Measurements from ENCODE around the gene ZNF653.

ZNF653 gene

GRCh38 chr19:11505504-11506100 is at the start of gene ZNF653:
Gene ZNF653, minus strand, starts transcription at chr19:11505839. Its CDS starts 53 bp downstream, at chr19:11505786.
- peak; percentile 90 to 92 for DNase-seq (ENCODE audit: low read depth in 2 of 2)

DNA sequence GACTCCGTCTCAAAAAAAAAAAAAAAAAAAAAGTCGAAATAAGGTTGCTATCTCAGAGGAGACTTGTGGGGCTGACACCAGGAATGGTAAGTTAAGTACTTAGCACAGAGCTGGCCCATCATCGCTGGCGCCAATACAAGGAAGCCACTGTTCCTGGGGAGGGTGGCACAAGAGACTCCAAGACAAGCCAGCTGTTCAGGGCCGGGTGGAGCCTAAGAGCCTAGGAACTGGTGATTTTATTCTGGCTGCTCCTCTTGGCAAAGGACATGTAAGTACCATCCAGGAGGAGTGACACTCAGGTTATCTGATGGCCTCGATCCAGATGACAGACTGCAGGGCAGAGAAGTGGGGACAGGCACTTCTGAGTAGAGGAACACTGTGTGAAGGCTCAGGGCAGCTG is 49.6 kb upstream of the ZNF653 start:
- DNase-seq (ENCODE audit: low read depth in 2 of 2), result no peak

GRCh38 chr19:11554160-11554559 is 48.5 kb upstream of the ZNF653 start:
- DNase-seq (ENCODE audit: low read depth in 2 of 2), result no peak

DNA sequence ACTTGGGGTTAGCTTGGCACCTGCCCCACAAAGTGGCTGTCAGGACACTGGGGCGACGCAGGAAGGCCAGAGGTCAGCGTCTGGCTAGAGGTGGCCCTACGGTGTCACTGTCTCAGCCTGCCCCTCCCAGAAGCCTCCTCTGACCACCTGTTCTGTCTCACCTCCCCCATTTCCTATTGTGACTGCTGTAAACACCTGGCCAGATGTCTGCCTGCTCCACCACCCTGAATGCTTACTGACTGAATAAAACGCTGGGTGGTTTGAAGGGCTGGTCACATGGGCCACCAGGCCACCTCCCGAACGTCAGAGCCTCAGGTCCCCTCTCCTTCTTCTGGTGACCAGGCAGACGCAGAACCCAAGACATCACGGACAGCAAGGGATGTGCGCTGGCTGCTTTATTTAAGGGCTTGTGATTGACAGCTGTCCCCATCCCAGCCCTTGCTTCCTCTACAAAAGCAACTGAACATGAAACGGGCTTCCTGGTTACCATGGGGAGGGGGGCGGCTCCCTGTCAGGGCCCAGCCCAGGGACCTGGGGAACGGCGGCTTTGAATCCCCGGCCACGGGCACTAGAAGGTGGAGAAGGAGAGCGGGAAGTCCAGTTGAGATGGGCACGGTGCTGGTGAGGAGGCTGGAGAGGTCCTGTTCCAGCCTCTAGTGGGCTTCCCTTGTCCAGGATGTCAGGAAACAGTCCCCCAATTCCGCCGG is 47.2 kb upstream of the ZNF653 start:
- DNase-seq (ENCODE audit: low read depth in 2 of 2), result no peak

- DNase-seq (ENCODE audit: low read depth in 2 of 2), result no peak
Measured at GRCh38 chr19:11551603-11552235, 46.1 kb upstream of the ZNF653 start.

DNA sequence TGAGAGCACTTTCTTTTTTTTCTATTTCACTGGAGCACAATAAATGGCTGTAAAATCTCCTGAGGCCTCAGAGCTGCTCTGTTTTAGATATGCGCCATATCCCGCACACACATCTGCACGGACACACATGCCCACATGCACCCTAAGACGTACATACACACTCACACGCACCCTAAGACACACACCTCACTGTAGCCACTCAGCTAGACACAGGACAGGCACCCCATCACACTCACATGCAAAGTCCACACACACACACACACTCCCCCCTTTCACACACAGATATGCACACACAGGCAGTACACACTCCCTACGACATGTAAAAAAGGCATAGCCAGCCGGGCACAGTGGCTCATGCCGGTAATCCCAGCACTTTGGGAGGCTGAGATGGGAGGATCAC is 44.6 kb upstream of the ZNF653 start:
- DNase-seq (ENCODE audit: low read depth in 2 of 2), result no peak

DNA sequence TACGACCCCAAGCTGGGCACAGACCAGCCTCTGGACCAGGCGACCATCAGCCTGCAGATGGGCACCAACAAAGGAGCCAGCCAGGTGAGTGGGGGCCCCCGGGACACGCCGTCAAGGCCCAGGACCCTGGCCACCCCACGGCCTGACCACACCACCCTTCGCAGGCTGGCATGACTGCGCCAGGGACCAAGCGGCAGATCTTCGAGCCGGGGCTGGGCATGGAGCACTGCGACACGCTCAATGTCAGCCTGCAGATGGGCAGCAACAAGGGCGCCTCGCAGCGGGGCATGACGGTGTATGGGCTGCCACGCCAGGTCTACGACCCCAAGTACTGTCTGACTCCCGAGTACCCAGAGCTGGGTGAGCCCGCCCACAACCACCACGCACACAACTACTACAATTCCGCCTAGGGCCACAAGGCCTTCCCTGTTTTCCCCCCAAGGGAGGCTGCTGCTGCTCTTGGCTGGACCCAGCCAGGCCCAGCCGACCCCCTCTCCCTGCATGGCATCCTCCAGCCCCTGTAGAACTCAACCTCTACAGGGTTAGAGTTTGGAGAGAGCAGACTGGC is 43.8 kb upstream of the ZNF653 start:
- DNase-seq (ENCODE audit: low read depth in 2 of 2), result no peak

DNA sequence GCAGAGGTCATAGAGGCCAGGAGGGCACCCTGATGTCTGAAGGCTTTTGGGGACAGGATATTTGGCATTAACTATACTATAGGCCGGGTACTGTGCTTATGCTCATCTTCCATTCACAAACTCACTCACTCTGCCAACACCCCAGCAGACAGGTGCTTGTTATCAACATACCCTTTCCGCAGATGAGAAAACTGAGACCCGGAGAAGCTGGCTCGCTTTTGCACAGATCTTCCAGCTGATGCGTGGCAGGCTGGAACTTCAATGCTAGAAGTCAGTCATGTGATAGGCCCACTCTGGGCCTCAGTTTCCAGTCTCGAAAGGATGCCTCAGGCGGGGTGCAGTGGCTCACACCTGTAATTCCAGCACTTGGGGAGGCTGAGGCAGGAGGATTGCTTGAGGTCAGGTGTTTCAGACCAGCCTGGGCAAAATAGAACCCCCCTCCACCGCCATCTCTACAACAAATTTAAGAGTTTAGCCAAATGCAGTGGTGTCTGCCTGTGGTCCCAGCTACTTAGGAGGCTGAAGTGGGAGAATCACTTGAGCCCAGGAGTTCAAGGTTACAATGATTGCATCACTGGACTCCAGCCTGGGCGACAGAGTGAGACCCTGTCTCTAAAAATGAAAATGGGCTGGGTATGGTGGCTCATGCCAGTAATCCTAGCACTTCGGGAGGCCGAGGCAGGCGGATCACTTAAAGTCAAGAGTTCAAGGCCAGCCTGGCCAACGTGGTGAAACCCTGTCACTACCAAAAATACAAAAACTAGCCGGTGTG is 42.5 kb upstream of the ZNF653 start:
- no peak for DNase-seq (ENCODE audit: low read depth in 2 of 2)

DNA sequence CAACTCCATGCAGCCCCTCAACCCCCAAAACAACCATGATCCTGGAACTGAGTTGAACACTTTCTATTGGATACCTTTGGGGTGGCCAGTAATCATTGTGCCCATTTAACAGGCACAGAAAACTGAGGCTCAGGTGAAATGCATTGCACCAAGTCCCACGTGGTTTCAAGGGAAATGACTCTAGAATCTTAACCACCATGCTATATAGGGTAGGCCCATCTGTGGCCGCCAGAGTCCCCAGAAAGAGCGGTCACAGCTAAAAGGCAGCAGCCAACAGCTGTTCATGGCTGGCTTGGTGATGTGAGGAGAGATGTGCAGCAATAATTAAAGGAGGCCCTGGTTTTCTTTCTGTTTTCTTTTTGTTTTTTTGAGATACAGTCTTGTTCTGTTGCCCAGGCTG is 35.6 kb upstream of the ZNF653 start:
- DNase-seq (ENCODE audit: low read depth in 2 of 2), result no peak

DNA sequence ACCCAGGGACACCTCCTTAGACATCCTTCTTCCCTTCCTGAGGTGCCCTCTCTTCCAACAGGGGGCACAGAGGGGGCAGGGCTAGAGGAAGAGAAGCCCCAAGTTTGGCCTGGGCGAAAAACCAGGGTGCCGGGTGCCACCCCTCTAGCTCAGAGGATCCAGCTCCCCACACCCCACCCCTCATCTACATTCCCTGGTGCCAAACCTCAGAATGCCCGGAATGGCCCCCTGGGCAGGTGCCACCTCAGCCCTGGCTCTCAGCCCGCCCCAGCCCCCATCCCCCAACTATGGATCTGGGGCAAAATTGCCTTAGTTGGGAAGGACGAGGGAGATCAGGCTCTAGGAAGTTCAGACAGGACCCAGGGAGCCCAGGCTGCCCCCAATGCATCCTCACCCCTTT is 35.0 kb upstream of the ZNF653 start:
- DNase-seq (ENCODE audit: low read depth in 2 of 2), result no peak

GRCh38 chr19:11539495-11540365 is 34.1 kb upstream of the ZNF653 start:
- DNase-seq (ENCODE audit: low read depth in 2 of 2), result no peak

DNA sequence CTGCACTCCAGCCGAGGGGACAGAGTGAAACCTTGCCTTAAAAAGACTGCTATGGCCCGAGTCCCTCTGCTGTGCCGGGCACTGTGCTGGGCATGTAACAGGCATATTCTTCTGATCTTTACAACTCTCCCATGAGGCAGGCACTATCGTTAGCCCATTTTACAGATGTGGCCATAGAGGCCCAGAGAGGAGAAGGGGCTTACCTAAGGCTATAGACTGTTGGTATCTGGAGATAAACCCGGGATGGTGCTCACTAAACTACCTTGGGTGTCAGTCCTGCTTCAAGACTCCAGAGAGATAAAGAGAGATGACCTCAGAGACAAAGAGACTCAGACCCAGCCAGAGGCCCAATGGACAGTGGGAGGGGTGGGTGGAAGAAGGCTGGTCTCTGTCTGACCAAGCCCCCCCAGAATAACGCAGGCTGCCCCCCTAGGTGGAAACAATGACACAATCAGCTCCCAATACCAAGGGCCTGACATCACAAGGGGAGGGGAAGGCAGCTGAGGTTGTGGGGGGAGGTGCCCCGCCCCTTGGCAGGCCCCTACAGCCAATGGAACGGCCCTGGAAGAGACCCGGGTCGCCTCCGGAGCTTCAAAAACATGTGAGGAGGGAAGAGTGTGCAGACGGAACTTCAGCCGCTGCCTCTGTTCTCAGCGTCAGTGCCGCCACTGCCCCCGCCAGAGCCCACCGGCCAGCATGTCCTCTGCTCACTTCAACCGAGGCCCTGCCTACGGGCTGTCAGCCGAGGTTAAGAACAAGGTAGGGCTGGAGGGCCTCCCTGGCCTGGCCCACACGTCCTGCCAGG is 32.8 kb upstream of the ZNF653 start, which contains the start of gene CNN1:
TSS of gene CNN1 (plus strand) at position 620 of the 805 bp plus-strand sequence. CDS start at position 697, 77 bp downstream.
- DNase-seq (ENCODE audit: low read depth in 2 of 2), result no peak

- peak; percentile 82 to 83 for DNase-seq (ENCODE audit: low read depth in 2 of 2)
Measured at GRCh38 chr19:11535792-11536595, 30.4 kb upstream of the ZNF653 start.

DNA sequence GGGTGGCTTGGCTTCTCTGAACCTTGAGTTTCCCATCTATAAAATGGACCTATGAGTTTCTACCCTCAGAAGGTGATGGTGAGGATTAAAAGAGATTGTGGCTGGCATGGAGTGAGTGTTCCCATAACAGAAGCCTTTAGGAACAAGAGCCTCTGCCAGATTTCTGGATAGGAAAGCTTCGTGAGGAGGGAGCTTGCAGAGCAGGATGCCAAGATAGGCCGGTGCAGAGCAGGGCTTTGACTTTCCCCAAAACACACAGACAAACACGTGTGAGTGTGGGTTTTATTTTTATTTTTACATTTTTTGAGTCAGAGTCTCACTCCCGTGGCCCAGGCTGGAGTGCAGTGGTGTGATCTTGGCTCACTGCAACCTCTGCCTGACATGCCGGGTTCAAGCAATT is 29.3 kb upstream of the ZNF653 start:
- DNase-seq (ENCODE audit: low read depth in 2 of 2), result no peak

GRCh38 chr19:11534538-11534937 is 28.9 kb upstream of the ZNF653 start:
- DNase-seq (ENCODE audit: low read depth in 2 of 2), result no peak

DNA sequence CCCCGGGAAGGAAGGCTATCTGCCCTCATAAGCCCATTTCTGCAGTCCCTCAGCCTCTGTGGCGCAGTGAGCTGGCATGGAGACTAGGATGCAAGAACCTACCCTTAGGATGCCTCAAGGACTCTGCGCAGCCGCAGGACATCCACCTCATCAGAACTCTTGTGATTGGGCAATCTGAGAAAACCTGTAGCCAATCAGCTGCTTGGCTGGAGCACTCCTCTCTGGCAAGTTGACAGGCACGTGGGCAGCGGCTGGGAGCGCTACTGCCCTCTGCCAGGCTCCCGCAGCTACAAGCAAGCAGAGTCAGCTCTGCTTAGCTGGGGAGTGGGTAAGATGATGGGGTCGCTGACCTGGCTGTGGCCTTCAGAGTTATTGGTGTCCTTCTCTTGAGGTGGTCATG is 24.8 kb upstream of the ZNF653 start:
- DNase-seq (ENCODE audit: low read depth in 2 of 2), result peak; percentile 42 to 49

GRCh38 chr19:11528551-11529341 is 23.1 kb upstream of the ZNF653 start, which contains the start of gene ECSIT:
Gene ECSIT, minus strand, starts transcription at chr19:11529134. Its CDS starts 9,964 bp downstream, at chr19:11519170.
- peak; percentile 90 to 92 for DNase-seq (ENCODE audit: low read depth in 2 of 2)

GRCh38 chr19:11519138-11519537 is 13.5 kb upstream of the ZNF653 start:
- no peak for DNase-seq (ENCODE audit: low read depth in 2 of 2)

All from stimulated activated CD8-positive, alpha-beta memory T cell treated with anti-CD3 and anti-CD28 coated beads, Interleukin-15, amount 100 ng/mL, for 48 hours (primary cell).